ENCODE results near the gene HSPA1B.

GRCh38 chr6:31859923-31860322 is 32.4 kb downstream of the HSPA1B start:
- TF ChIP-seq, protein P1, sequence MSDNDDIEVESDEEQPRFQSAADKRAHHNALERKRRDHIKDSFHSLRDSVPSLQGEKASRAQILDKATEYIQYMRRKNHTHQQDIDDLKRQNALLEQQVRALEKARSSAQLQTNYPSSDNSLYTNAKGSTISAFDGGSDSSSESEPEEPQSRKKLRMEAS (IDR thresholded peaks at IDR 0.05): no peak
- TF ChIP-seq EP300 (IDR thresholded peaks at IDR 0.05; ENCODE audit: borderline replicate concordance) (no peak), EGR1 (IDR thresholded peaks at IDR 0.05) (no peak)

Data from Ishikawa (cell line).